ENCODE data around the gene CCNI.

CCNI gene

GRCh38 chr4:77002321-77003107 is 73.3 kb downstream of the CCNI start:
- no peak for DNase-seq (ENCODE audit: low read depth)

- DNase-seq (ENCODE audit: low read depth), result no peak
These were observed 73.9 kb downstream of the CCNI start for GRCh38 chr4:77001907-77002306.

GRCh38 chr4:76998251-76998901 is 77.4 kb downstream of the CCNI start:
- no peak for DNase-seq (ENCODE audit: low read depth)

- DNase-seq (ENCODE audit: low read depth), result no peak
These were observed 78.3 kb downstream of the CCNI start for GRCh38 chr4:76997532-76997931.
